Nephron (organoid): ENCODE results near the gene MAPKBP1.

Experiments
- H3K27ac Mint-ChIP-seq, 3 experiments: 2 replicates each; pipeline ENCODE4 v1.8.0; 2020; ENCODE audit warnings: mixed read lengths in 3 of 3, mild to moderate bottlenecking in 2 of 3, moderate library complexity in 1 of 3
- H3K27me3 Mint-ChIP-seq: 2 replicates; pipeline ENCODE4 v1.8.0; 2021; ENCODE audit warnings: low read depth, mild to moderate bottlenecking, moderate library complexity, mixed read lengths
- H3K36me3 Mint-ChIP-seq: 2 replicates; pipeline ENCODE4 v1.8.0; 2020; ENCODE audit warnings: low read depth, mixed read lengths
- H3K4me1 Mint-ChIP-seq: 2 replicates; pipeline ENCODE4 v1.8.0; 2020; ENCODE audit warnings: mixed read lengths
- H3K4me3 Mint-ChIP-seq, 3 experiments: 2 replicates each; pipeline ENCODE4 v1.8.0; 2020; ENCODE audit warnings: mild to moderate bottlenecking in 3 of 3, mixed read lengths in 3 of 3, moderate library complexity in 2 of 3
- H3K9me3 Mint-ChIP-seq: 2 replicates; pipeline ENCODE4 v1.8.0; 2020; ENCODE audit warnings: mixed read lengths
- CTCF ChIP-seq, 3 experiments: fragments of 200-600 bp; sonication (generic); IDR thresholded peaks; one replicate each; pipeline ENCODE4 v1.5.0; 2021; ENCODE audit warnings: antibody characterized with exemption in 3 of 3; ENCODE audit not compliant: unreplicated experiment in 3 of 3

Gene MAPKBP1

GRCh38 chr15:41789662-41790061 lies 15.4 kb downstream of the MAPKBP1 start:
- H3K4me3 Mint-ChIP-seq = no peak overlapping the region
- no peaks in the 10 kb centered on the region for H3K9me3 Mint-ChIP-seq
- H3K4me1 Mint-ChIP-seq = peaks cover 42% of the 10 kb centered on the region
- H3K36me3 Mint-ChIP-seq = no peaks in the 10 kb centered on the region
- TF ChIP-seq CTCF (IDR thresholded peaks at IDR 0.05; ENCODE audit: unreplicated experiment in 3 of 3) = no peak
- H3K27me3 Mint-ChIP-seq = no peaks in the 10 kb centered on the region
- H3K27ac Mint-ChIP-seq = no peak overlapping the region

- TF ChIP-seq CTCF (IDR thresholded peaks at IDR 0.05; ENCODE audit: unreplicated experiment in 3 of 3) = no peak
- Mint-ChIP-seq H3K9me3 (no peaks in the 10 kb centered on the region), H3K36me3 (no peaks in the 10 kb centered on the region), H3K4me3 (no peak overlapping the region), H3K27ac (no peak overlapping the region), H3K4me1 (peaks cover 45% of the 10 kb centered on the region), H3K27me3 (no peaks in the 10 kb centered on the region)
These were observed 15.9 kb downstream of the MAPKBP1 start for GRCh38 chr15:41790169-41790568.

- peaks cover 50% of the 10 kb centered on the region for H3K4me1 Mint-ChIP-seq
- no peaks in the 10 kb centered on the region for H3K27me3 Mint-ChIP-seq
- H3K27ac Mint-ChIP-seq = peak overlapping the region in 2 of 3 experiments; percentile 2 to 20
- TF ChIP-seq CTCF (IDR thresholded peaks at IDR 0.05; ENCODE audit: unreplicated experiment in 3 of 3) = no peak
- H3K4me3 Mint-ChIP-seq = no peak overlapping the region
- H3K36me3 Mint-ChIP-seq = no peaks in the 10 kb centered on the region
- no peaks in the 10 kb centered on the region for H3K9me3 Mint-ChIP-seq
These were observed 16.7 kb downstream of the MAPKBP1 start for GRCh38 chr15:41790756-41791546.

GRCh38 chr15:41791547-41791937 lies 17.3 kb downstream of the MAPKBP1 start:
- no peak for TF ChIP-seq CTCF (IDR thresholded peaks at IDR 0.05; ENCODE audit: unreplicated experiment in 3 of 3)
- Mint-ChIP-seq H3K9me3 (no peaks in the 10 kb centered on the region), H3K4me3 (no peak overlapping the region), H3K27me3 (no peaks in the 10 kb centered on the region), H3K27ac (peak overlapping the region in 2 of 3 experiments; percentile 5 to 44), H3K4me1 (peaks cover 56% of the 10 kb centered on the region), H3K36me3 (no peaks in the 10 kb centered on the region)

GRCh38 chr15:41792000-41792637 lies 17.8 kb downstream of the MAPKBP1 start:
- Mint-ChIP-seq H3K4me1 (peaks cover 62% of the 10 kb centered on the region), H3K9me3 (no peaks in the 10 kb centered on the region), H3K27ac (peak overlapping the region; percentile 5 to 44 (median 16)), H3K4me3 (no peak overlapping the region), H3K27me3 (no peaks in the 10 kb centered on the region), H3K36me3 (no peaks in the 10 kb centered on the region)
- TF ChIP-seq CTCF (IDR thresholded peaks at IDR 0.05; ENCODE audit: unreplicated experiment in 3 of 3) = no peak
